ENCODE data around the gene ST13. TPM values are rescaled to one million over a fixed set of nuclear protein-coding genes. Genes with fewer than 3 reads are reported as not detected.

ST13 gene
- total and polyA plus RNA-seq, 2 experiments from 2014 or later, result 159 to 238 TPM

DNA sequence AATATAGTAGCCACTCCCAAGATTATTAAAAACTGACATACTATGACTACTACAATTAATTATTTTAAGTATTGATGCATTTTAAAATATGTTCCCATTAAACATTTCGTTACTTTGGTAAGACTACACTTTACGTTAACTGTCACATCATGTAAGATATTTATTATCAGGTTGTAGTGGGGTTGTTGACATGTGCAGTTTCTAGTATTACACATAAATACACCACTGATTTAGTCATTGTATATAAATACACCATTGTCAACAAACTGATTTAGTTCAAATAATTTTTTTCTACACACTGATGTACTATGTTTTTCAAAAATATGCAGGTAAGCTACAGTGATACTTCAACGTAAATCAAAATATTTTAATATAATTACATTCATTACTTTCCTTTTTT, 11.5 kb downstream of the ST13 start:
- Mint-ChIP-seq H3K4me1 (no peaks in the 10 kb centered on the region), H3K27ac (no peak overlapping the region), H3K4me3 (no peak overlapping the region), H3K9me3 (no peaks in the 10 kb centered on the region), H3K27me3 (ENCODE audit: insufficient read depth, low read depth, poor library complexity) (no peaks in the 10 kb centered on the region), H3K36me3 (ENCODE audit: low read depth) (peaks cover 81% of the 10 kb centered on the region)
- peaks cover 63% of the 10 kb centered on the region; the same call in 1 of the 2 replicates for H3K36me3 ChIP-seq (ENCODE audit: insufficient read depth)
- H4K20me1 ChIP-seq (replicated peaks; ENCODE audit: insufficient read depth), result peaks cover 24% of the 10 kb centered on the region; the same call in 1 of the 2 replicates
- ATAC-seq (no peak), DNase-seq (ENCODE audit: low spot score) (no peak)
- H3F3A ChIP-seq (replicated peaks; ENCODE audit: low read depth), result no peaks in the 10 kb centered on the region
- no peak overlapping the region for H3K27ac ChIP-seq (ENCODE audit: low read depth)
- H3K79me2 ChIP-seq (replicated peaks; ENCODE audit: insufficient read depth), result peaks cover 95% of the 10 kb centered on the region
- H3K9me2 ChIP-seq (ENCODE audit: insufficient read depth), result no peaks in the 10 kb centered on the region
- H3K27me3 ChIP-seq (ENCODE audit: insufficient read depth), result no peaks in the 10 kb centered on the region
- no peaks in the 10 kb centered on the region for H3K4me1 ChIP-seq (ENCODE audit: insufficient read depth)
- TF ChIP-seq, protein P1, sequence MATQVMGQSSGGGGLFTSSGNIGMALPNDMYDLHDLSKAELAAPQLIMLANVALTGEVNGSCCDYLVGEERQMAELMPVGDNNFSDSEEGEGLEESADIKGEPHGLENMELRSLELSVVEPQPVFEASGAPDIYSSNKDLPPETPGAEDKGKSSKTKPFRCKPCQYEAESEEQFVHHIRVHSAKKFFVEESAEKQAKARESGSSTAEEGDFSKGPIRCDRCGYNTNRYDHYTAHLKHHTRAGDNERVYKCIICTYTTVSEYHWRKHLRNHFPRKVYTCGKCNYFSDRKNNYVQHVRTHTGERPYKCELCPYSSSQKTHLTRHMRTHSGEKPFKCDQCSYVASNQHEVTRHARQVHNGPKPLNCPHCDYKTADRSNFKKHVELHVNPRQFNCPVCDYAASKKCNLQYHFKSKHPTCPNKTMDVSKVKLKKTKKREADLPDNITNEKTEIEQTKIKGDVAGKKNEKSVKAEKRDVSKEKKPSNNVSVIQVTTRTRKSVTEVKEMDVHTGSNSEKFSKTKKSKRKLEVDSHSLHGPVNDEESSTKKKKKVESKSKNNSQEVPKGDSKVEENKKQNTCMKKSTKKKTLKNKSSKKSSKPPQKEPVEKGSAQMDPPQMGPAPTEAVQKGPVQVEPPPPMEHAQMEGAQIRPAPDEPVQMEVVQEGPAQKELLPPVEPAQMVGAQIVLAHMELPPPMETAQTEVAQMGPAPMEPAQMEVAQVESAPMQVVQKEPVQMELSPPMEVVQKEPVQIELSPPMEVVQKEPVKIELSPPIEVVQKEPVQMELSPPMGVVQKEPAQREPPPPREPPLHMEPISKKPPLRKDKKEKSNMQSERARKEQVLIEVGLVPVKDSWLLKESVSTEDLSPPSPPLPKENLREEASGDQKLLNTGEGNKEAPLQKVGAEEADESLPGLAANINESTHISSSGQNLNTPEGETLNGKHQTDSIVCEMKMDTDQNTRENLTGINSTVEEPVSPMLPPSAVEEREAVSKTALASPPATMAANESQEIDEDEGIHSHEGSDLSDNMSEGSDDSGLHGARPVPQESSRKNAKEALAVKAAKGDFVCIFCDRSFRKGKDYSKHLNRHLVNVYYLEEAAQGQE (IDR thresholded peaks at IDR 0.05; ENCODE audit: unreplicated experiment), result no peak
- TF ChIP-seq POLR2AphosphoS5 (IDR thresholded peaks at IDR 0.05; ENCODE audit: low read depth) (no peak), ZNF114 (CRISPR knock-in tag; IDR thresholded peaks at IDR 0.05) (no peak), NANOG (IDR thresholded peaks at IDR 0.05; ENCODE audit: borderline replicate concordance) (no peak), CREB1 (CRISPR knock-in tag; IDR thresholded peaks at IDR 0.05; ENCODE audit: low read depth) (no peak), JUNB (IDR thresholded peaks at IDR 0.05; ENCODE audit: unreplicated experiment) (no peak), STAT1 (IDR thresholded peaks at IDR 0.05; ENCODE audit: unreplicated experiment) (no peak), EZH2phosphoT487 (IDR thresholded peaks at IDR 0.05; ENCODE audit: unreplicated experiment) (no peak), ZNF331 (CRISPR knock-in tag; IDR thresholded peaks at IDR 0.05; ENCODE audit: low read depth) (no peak), EZH2 (IDR thresholded peaks at IDR 0.05; ENCODE audit: low read depth, unreplicated experiment) (no peak)
- TF ChIP-seq, protein P2, sequence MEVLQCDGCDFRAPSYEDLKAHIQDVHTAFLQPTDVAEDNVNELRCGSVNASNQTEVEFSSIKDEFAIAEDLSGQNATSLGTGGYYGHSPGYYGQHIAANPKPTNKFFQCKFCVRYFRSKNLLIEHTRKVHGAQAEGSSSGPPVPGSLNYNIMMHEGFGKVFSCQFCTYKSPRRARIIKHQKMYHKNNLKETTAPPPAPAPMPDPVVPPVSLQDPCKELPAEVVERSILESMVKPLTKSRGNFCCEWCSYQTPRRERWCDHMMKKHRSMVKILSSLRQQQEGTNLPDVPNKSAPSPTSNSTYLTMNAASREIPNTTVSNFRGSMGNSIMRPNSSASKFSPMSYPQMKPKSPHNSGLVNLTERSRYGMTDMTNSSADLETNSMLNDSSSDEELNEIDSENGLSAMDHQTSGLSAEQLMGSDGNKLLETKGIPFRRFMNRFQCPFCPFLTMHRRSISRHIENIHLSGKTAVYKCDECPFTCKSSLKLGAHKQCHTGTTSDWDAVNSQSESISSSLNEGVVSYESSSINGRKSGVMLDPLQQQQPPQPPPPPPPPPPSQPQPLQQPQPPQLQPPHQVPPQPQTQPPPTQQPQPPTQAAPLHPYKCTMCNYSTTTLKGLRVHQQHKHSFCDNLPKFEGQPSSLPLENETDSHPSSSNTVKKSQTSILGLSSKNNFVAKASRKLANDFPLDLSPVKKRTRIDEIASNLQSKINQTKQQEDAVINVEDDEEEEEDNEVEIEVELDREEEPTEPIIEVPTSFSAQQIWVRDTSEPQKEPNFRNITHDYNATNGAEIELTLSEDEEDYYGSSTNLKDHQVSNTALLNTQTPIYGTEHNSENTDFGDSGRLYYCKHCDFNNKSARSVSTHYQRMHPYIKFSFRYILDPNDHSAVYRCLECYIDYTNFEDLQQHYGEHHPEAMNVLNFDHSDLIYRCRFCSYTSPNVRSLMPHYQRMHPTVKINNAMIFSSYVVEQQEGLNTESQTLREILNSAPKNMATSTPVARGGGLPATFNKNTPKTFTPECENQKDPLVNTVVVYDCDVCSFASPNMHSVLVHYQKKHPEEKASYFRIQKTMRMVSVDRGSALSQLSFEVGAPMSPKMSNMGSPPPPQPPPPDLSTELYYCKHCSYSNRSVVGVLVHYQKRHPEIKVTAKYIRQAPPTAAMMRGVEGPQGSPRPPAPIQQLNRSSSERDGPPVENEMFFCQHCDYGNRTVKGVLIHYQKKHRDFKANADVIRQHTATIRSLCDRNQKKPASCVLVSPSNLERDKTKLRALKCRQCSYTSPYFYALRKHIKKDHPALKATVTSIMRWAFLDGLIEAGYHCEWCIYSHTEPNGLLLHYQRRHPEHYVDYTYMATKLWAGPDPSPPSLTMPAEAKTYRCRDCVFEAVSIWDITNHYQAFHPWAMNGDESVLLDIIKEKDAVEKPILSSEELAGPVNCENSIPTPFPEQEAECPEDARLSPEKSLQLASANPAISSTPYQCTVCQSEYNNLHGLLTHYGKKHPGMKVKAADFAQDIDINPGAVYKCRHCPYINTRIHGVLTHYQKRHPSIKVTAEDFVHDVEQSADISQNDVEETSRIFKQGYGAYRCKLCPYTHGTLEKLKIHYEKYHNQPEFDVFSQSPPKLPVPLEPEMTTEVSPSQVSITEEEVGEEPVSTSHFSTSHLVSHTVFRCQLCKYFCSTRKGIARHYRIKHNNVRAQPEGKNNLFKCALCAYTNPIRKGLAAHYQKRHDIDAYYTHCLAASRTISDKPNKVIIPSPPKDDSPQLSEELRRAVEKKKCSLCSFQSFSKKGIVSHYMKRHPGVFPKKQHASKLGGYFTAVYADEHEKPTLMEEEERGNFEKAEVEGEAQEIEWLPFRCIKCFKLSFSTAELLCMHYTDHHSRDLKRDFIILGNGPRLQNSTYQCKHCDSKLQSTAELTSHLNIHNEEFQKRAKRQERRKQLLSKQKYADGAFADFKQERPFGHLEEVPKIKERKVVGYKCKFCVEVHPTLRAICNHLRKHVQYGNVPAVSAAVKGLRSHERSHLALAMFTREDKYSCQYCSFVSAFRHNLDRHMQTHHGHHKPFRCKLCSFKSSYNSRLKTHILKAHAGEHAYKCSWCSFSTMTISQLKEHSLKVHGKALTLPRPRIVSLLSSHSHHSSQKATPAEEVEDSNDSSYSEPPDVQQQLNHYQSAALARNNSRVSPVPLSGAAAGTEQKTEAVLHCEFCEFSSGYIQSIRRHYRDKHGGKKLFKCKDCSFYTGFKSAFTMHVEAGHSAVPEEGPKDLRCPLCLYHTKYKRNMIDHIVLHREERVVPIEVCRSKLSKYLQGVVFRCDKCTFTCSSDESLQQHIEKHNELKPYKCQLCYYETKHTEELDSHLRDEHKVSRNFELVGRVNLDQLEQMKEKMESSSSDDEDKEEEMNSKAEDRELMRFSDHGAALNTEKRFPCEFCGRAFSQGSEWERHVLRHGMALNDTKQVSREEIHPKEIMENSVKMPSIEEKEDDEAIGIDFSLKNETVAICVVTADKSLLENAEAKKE (CRISPR knock-in tag; IDR thresholded peaks at IDR 0.05), result no peak
- TF ChIP-seq, protein P3, sequence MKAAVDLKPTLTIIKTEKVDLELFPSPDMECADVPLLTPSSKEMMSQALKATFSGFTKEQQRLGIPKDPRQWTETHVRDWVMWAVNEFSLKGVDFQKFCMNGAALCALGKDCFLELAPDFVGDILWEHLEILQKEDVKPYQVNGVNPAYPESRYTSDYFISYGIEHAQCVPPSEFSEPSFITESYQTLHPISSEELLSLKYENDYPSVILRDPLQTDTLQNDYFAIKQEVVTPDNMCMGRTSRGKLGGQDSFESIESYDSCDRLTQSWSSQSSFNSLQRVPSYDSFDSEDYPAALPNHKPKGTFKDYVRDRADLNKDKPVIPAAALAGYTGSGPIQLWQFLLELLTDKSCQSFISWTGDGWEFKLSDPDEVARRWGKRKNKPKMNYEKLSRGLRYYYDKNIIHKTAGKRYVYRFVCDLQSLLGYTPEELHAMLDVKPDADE (IDR thresholded peaks at IDR 0.05), result no peak
- TF ChIP-seq, protein P4, sequence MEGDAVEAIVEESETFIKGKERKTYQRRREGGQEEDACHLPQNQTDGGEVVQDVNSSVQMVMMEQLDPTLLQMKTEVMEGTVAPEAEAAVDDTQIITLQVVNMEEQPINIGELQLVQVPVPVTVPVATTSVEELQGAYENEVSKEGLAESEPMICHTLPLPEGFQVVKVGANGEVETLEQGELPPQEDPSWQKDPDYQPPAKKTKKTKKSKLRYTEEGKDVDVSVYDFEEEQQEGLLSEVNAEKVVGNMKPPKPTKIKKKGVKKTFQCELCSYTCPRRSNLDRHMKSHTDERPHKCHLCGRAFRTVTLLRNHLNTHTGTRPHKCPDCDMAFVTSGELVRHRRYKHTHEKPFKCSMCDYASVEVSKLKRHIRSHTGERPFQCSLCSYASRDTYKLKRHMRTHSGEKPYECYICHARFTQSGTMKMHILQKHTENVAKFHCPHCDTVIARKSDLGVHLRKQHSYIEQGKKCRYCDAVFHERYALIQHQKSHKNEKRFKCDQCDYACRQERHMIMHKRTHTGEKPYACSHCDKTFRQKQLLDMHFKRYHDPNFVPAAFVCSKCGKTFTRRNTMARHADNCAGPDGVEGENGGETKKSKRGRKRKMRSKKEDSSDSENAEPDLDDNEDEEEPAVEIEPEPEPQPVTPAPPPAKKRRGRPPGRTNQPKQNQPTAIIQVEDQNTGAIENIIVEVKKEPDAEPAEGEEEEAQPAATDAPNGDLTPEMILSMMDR (conservative IDR thresholded peaks at IDR 0.05; ENCODE audit: low read depth in 2 of 2), result no peak
- no peak overlapping the region for H3K4me3 ChIP-seq
- H2AFZ ChIP-seq, result no peak overlapping the region
- H3K4me2 ChIP-seq, result no peak overlapping the region
